Stimulated activated CD4-positive, alpha-beta T cell treated with anti-CD3 and anti-CD28 coated beads, Interleukin-2, amount 100 ng/mL, for 4 hours (primary cell): ENCODE measurements around the gene F7.
"Not testable (repeated sequence)": the region's sequence is repeated elsewhere in the genome, so short reads cannot be mapped to it uniquely, and the experiment has no call there.

ENCODE experiments used
- DNase-seq: peaks from one replicate; pipeline ENCODE4 v3.0.0-alpha.2; 2020; ENCODE audit warnings: low read depth

The F7 gene

DNA sequence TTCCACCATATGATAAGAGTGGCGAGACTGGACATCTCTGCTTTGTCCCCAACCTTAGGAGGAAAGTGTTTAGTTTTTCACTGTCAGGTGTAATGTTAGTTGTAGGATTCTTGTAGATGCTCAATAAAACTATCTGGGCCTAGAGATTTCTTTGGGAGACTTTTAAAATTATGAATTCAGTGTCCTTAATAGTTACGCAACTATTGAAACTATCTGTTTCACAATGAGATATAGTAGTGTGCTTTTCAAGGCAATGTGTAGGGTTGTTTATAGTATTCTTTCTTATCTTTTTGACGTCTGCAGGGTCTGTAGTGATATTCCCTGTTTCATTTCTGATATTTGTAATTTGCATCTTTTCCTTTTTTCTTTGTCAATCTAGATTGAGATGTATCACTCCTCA is 33.2 kb upstream of the F7 start:
- no peak for DNase-seq

- no peak for DNase-seq
Observed at GRCh38 chr13:113073942-113074341, 31.6 kb upstream of the F7 start.

GRCh38 chr13:113074401-113074800 is 31.2 kb upstream of the F7 start:
- DNase-seq, result no peak

DNA sequence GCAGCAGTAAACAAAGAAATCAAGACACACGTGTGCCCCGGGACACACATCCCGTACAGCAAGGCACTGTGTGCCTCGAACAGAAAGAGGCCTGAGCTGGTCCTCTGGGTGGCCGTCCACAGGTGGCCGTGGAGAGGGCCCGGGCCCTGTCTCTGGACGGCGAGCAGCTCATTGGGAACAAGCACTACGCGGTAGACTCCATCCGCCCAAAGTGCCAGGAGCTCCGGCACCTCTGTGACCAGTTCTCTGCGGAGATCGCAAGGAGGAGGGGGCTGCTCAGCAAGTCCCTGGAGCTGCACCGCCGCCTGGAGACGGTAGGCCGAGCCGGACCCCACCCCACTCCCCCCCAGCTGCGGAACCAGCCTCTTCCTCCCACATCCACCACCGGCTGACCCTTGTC is 30.7 kb upstream of the F7 start:
- no peak for DNase-seq

DNA sequence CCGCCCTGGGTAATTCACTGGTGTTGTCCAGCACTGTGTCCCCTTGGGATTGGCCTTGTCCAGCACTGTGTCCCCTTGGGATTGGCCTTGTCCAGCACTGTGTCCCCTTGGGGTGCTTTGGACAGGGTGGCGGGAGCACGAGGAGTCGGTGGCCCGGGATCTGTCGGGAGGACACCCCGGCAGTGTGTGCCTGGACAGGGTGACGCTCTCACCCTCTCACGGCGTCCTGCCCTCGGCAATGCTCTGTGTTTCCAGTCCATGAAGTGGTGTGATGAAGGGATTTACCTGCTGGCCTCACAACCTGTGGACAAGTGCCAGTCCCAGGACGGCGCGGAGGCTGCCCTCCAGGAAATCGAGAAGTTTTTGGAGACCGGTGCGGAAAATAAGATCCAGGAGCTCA is 29.9 kb upstream of the F7 start:
- DNase-seq, result no peak

DNA sequence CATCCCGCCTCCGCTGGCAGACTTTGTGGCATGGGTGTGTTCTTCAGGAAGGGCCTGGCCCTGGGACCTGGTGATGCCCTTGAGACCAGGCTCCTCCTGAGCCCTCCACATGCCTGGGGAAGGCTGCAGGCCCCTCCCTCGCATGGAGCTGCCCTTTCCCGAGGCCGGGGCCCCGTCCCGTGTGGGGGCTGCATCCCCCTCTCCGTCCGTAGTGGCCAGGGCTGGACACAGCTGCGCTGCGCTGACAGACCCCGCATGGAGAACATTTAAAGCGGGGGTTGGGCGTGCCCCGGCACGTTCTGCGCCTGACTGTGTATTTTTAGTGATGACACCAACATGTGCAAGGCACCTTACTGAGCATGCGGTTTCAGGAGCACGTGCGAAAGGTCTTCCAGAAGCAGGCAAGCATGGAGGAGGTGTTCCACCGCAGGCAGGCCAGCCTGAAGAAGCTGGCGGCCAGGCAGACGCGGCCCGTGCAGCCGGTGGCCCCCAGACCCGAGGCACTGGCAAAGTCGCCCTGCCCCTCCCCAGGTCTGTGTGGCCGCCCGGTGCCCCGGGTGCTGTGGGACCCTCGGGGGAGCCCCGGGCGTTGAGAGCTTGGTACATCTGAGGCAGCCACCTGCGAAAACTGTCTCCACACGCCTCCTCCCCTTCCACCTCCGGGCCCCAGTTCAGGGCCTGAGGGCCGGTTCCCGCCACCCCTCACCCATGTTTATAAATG is 28.8 kb upstream of the F7 start:
- DNase-seq, result no peak

- DNase-seq, result no peak
Observed at GRCh38 chr13:113077566-113077952, 28.0 kb upstream of the F7 start.

DNA sequence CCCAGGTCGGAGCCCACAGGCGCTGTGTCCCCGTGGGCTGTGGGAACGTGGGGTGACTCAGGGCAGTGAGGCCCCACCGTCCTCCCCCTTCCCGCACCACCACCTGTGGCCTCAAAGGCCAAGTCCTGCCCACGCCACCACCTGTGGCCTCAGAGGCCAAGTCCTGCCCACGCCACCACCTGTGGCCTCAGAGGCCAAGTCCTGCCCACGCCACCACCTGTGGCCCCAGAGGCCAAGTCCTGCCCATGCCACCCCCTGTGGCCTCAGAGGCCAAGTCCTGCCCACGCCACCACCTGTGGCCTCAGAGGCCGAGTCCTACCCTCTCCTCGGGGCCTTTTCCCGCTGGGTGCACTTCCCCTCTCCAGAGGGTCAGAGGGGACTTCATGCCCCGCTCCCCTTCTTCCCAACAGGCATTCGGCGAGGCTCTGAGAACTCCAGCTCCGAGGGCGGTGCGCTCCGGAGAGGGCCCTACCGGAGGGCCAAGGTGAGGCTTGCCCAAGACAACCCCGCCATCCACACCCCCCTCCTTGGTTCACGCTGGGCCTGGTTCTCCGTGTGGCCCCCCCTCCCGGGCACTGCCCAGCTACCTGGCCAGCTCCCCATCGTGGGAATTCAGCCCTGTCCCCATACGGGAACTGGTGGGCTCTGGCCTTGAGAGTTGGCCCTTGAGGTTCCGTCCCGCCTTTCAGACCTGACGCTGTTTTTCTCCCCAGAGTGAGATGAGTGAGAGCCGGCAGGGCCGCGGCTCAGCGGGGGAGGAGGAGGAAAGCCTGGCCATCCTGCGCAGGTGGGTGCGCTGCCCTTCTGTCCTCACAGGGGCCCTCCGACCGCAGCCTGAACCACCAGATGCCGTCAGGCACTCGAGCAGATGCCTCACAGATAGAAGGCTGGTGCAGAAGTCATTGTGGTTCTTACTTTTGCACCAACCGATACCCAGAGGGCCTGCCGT is 27.4 kb upstream of the F7 start:
- no peak for DNase-seq

GRCh38 chr13:113078902-113079780 is 26.4 kb upstream of the F7 start:
- DNase-seq, result no peak

GRCh38 chr13:113079781-113080080 is 25.9 kb upstream of the F7 start:
- not testable (repeated sequence) for DNase-seq

DNA sequence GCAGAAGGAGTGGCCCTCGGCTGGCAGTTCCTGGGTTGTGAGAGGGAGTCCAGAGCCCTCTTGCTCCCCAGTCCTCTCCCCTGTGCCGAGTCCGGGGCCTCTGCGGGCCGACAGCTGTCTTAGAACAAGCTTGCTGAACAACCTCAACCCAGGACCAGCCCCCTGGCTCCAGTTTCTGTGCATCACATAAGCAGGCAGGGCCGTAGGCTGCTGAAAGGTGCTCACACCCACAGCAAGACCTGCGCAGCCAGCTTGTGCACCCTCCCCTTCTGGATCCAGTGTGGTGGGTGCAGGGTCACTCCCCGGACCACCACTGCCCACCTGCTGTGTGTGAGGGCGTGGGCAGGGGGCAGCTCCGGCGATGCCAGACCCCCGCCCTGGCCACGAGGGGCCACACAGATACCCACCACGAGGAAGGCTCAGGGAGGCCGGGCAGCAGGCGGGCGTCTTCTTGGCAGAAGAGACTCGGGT is 25.2 kb upstream of the F7 start:
- DNase-seq, result no peak

GRCh38 chr13:113080901-113081521 is 24.6 kb upstream of the F7 start:
- DNase-seq, result no peak

GRCh38 chr13:113082198-113083021 is 23.2 kb upstream of the F7 start:
- no peak for DNase-seq

DNA sequence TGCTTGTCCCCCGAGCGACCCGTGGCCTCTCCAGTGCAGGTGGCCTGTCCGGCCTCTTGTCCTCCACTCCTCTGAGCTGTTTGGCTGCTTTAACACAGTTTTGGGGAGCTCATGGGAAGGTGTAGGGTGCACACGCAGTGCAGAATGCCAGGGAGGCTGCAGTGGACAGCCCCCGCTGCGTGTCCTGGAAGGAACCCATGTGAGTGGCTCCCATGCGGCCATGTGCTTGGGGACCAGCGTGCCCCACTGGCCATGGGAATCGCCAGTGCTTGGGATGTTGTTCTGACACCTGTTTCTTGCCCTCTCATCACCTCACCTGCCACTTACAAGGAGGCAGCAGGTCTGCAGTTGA is 22.6 kb upstream of the F7 start:
- no peak for DNase-seq

GRCh38 chr13:113083402-113084061 is 22.1 kb upstream of the F7 start:
- DNase-seq, result no peak

GRCh38 chr13:113084094-113084942 is 21.3 kb upstream of the F7 start:
- DNase-seq, result no peak

DNA sequence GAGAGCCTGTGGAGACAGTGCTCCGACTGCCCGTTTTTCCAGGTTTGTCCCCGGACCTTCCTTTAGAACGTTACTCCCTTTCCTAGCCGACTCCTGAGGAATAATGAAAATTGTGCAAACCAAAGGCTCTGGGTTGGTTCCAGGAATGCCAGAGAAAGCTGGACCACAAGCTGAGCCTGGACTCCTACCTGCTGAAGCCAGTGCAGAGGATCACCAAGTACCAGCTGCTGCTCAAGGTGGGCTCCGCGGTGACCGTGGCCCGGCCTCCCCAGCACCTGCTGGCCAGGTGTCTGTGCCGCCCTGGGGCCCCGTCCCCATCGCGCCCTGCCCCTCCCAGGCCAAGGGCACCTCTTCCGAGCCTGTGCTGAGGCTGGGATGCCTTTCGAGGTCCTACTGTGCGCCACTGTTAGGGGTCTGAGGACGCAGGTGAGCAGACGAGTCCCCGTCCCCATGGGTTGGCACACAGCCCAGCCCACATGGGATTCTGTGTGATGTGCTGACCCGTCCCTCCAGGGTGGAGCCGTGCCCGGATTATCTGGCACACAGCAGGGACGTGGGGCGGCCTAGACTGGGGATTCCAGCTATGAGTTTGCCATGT is 20.5 kb upstream of the F7 start:
- no peak for DNase-seq

GRCh38 chr13:113086031-113086750 is 19.4 kb upstream of the F7 start:
- no peak for DNase-seq
